Testis (tissue), 3 donors: ENCODE data around the gene XRCC4. TPM values are rescaled to one million over a fixed set of nuclear protein-coding genes. Genes with fewer than 3 reads are reported as not detected.

Experiments
- DNase-seq: peaks from one replicate; pipeline ENCODE4 v3.0.0-alpha.2; 2019
- H3K27ac ChIP-seq, 2 donors: fragments of 200-600 bp; sonication (generic); one replicate each; pipeline ENCODE4 v1.5.1; 2019
- H3K27me3 ChIP-seq: fragments of 200-600 bp; sonication (generic); one replicate; pipeline ENCODE4 v1.5.1; 2019
- H3K36me3 ChIP-seq: fragments of 200-600 bp; sonication (generic); one replicate; pipeline ENCODE4 v1.5.1; 2017; ENCODE audit warnings: low read depth; ENCODE audit errors: missing control alignments
- H3K4me1 ChIP-seq: fragments of 200-600 bp; sonication (generic); one replicate; pipeline ENCODE4 v1.5.1; 2019
- H3K4me3 ChIP-seq, 2 donors: fragments of 200-600 bp; sonication (generic); one replicate each; pipeline ENCODE4 v1.5.1; 2017 to 2019
- H3K9me3 ChIP-seq: fragments of 200-600 bp; sonication (generic); one replicate; pipeline ENCODE4 v1.5.1; 2017
- CTCF ChIP-seq, 3 experiments: fragments of 450-650 bp in 2 of 3; fragments of 200-600 bp in 1 of 3; sonication (generic) in 1 of 3; IDR thresholded peaks; one replicate each; pipeline ENCODE4 v1.5.1; 2016 to 2019; ENCODE audit warnings: antibody characterized with exemption in 3 of 3, mild to moderate bottlenecking in 2 of 3, moderate library complexity in 1 of 3
- POLR2A ChIP-seq: fragments of 450-650 bp; IDR thresholded peaks from one replicate; pipeline ENCODE4 v1.6.1; 2017; ENCODE audit warnings: antibody characterized with exemption, mild to moderate bottlenecking, moderate library complexity
- WGBS, 2 donors: methylation state at CpG; one replicate each; pipeline ENCODE4 v1.1.5; 2018; 5-methylcytosine and 5-hydroxymethylcytosine counted together
- intact Hi-C: fragments of 100-400 bp; cut with DNase I; formaldehyde crosslinking; loops from one replicate; pipeline ENCODE4 v1.15.1; 2023; ENCODE audit warnings: low total_unique reads
- polyA plus RNA-seq: library from polyadenylated mRNA; stranded (reverse); fragments of 350-450 nt; fragmentation: Illumina TruSeq; extraction: RNeasy Lipid Tissue Mini Kit (QIAGEN cat#74804); gene quantifications from one replicate; pipeline ENCODE4 v1.2.3, GENCODE V29; 2014; ENCODE audit warnings: low read depth, low replicate concordance; ENCODE audit not compliant: insufficient read depth
- total RNA-seq, 2 donors: library from RNA; depleted of rRNA; stranded (reverse); fragments of >200 nt; gene quantifications; one replicate each; pipeline ENCODE4 v1.2.3, GENCODE V29; 2016

The XRCC4 gene
- total and polyA plus RNA-seq, 3 donors from 2014 or later, result 14.2 to 23.3 (median 17.1) TPM

- Histone ChIP-seq H3K4me3 (no peak overlapping the region), H3K9me3 (no peaks in the 10 kb centered on the region), H3K36me3 (no peaks in the 10 kb centered on the region), H3K27me3 (no peaks in the 10 kb centered on the region), H3K27ac (no peak overlapping the region), H3K4me1 (no peaks in the 10 kb centered on the region)
- TF ChIP-seq CTCF (IDR thresholded peaks at IDR 0.05) (no peak), POLR2A (no peak)
- intact Hi-C loops, result no loop called here
- DNase-seq, result no peak
Measured at GRCh38 chr5:83281658-83282057, 204.3 kb downstream of the XRCC4 start.

GRCh38 chr5:83283761-83284160 lies 206.4 kb downstream of the XRCC4 start:
- no peak for DNase-seq
- TF ChIP-seq CTCF (IDR thresholded peaks at IDR 0.05), result no peak
- TF ChIP-seq POLR2A, result no peak
- WGBS, 2 donors, result 84 to 90% methylated on average over 3 of the region's 3 CpGs
- Histone ChIP-seq H3K4me3 (no peak overlapping the region), H3K36me3 (no peaks in the 10 kb centered on the region), H3K27ac (no peak overlapping the region), H3K4me1 (no peaks in the 10 kb centered on the region), H3K9me3 (no peaks in the 10 kb centered on the region), H3K27me3 (no peaks in the 10 kb centered on the region)
- intact Hi-C loops, result no loop called here

- DNase-seq, result no peak
- H3K27ac ChIP-seq, result no peak overlapping the region
- TF ChIP-seq POLR2A (no peak), CTCF (IDR thresholded peaks at IDR 0.05) (no peak)
- H3K36me3 ChIP-seq, result no peaks in the 10 kb centered on the region
- intact Hi-C loops, result no loop called here
- H3K27me3 ChIP-seq, result no peaks in the 10 kb centered on the region
- no peaks in the 10 kb centered on the region for H3K4me1 ChIP-seq
- 93 to 95% methylated on average over 7 of the region's 7 CpGs for WGBS, 2 donors
- H3K4me3 ChIP-seq, result no peak overlapping the region
- H3K9me3 ChIP-seq, result no peaks in the 10 kb centered on the region
Measured at GRCh38 chr5:83285661-83286398, 208.5 kb downstream of the XRCC4 start.

GRCh38 chr5:83294246-83294645 lies 216.9 kb downstream of the XRCC4 start:
- WGBS, 2 donors, result 76 to 79% methylated on average over 2 of the region's 2 CpGs
- Histone ChIP-seq H3K4me1 (peaks cover 10% of the 10 kb centered on the region), H3K27ac (no peak overlapping the region), H3K36me3 (no peaks in the 10 kb centered on the region), H3K27me3 (no peaks in the 10 kb centered on the region), H3K4me3 (no peak overlapping the region), H3K9me3 (no peaks in the 10 kb centered on the region)
- DNase-seq, result no peak
- TF ChIP-seq POLR2A (no peak), CTCF (IDR thresholded peaks at IDR 0.05) (no peak)
- intact Hi-C loops, result no loop called here

- intact Hi-C loops, result no loop called here
- H3K9me3 ChIP-seq, result no peaks in the 10 kb centered on the region
Measured at GRCh38 chr5:83299353-83299752, 222.0 kb downstream of the XRCC4 start.

More at GRCh38 chr5:83299353-83299752, 222.0 kb downstream of the XRCC4 start:
- peaks cover 10% of the 10 kb centered on the region for H3K4me1 ChIP-seq
- no peaks in the 10 kb centered on the region for H3K27me3 ChIP-seq
- WGBS, 2 donors, result 69 to 76% methylated on average over 2 of the region's 2 CpGs
- H3K36me3 ChIP-seq, result no peaks in the 10 kb centered on the region
- no peak for TF ChIP-seq POLR2A
- no peak for TF ChIP-seq CTCF (IDR thresholded peaks at IDR 0.05)
- no peak for DNase-seq
- no peak overlapping the region for H3K27ac ChIP-seq
- no peak overlapping the region for H3K4me3 ChIP-seq
